HG03575 (cell line): Measurements from ENCODE around the gene CCDC80.

Experiments
- ATAC-seq: cut with Tn5 transposase; IDR thresholded peaks from one replicate; pipeline ENCODE4 v1.9.1; 2021; ENCODE audit not compliant: unreplicated experiment, insufficient number of reproducible peaks, low FRiP score; ENCODE audit errors: extremely low read depth

The CCDC80 gene

GRCh38 chr3:112560721-112561483 is 80.0 kb downstream of the CCDC80 start:
- peak; percentile 7 for ATAC-seq

GRCh38 chr3:112560307-112560706 is 80.6 kb downstream of the CCDC80 start:
- ATAC-seq, result no peak

- no peak for ATAC-seq
Measured at GRCh38 chr3:112557976-112558375, 83.0 kb downstream of the CCDC80 start.

- ATAC-seq, result no peak
Measured at GRCh38 chr3:112555535-112556170, 85.3 kb downstream of the CCDC80 start.

- ATAC-seq, result no peak
Measured at GRCh38 chr3:112550859-112551258, 90.1 kb downstream of the CCDC80 start.
